Activated naive CD4-positive, alpha-beta T cell treated with anti-CD3 and anti-CD28 coated beads for 36 hours (primary cell): ENCODE data around the gene NDUFV2. TPM values are rescaled to one million over a fixed set of nuclear protein-coding genes. Genes with fewer than 3 reads are reported as not detected.

Experiments
- CTCF ChIA-PET: fragments of 350-600 bp; sonication (Branson Sonifier 250); formaldehyde crosslinking; loops from one replicate; lab custom pipeline; 2021; ENCODE audit warnings: antibody characterized with exemption; lab: Charles Lee
- DNase-seq: peaks from one replicate; pipeline ENCODE4 v3.0.0-alpha.2; 2020
- H3K27ac Mint-ChIP-seq: one replicate; pipeline ENCODE4 v1.8.0; 2021; ENCODE audit warnings: mild to moderate bottlenecking, mixed read lengths
- H3K27me3 Mint-ChIP-seq: one replicate; pipeline ENCODE4 v1.8.0; 2021; ENCODE audit warnings: low read depth, mixed read lengths
- H3K36me3 Mint-ChIP-seq: one replicate; pipeline ENCODE4 v1.8.0; 2021; ENCODE audit warnings: low read depth, mixed read lengths
- H3K4me1 Mint-ChIP-seq: one replicate; pipeline ENCODE4 v1.8.0; 2021; ENCODE audit warnings: low read depth, mixed read lengths
- H3K4me3 Mint-ChIP-seq: one replicate; pipeline ENCODE4 v1.8.0; 2021; ENCODE audit warnings: mild to moderate bottlenecking, moderate library complexity, mixed read lengths
- H3K9me3 Mint-ChIP-seq: one replicate; pipeline ENCODE4 v1.8.0; 2021; ENCODE audit warnings: mixed read lengths
- intact Hi-C: fragments of 100-400 bp; cut with micrococcal nuclease; formaldehyde crosslinking; loops from one replicate; pipeline ENCODE4 v1.15.1; 2023
- total RNA-seq, 2 experiments: library from RNA; stranded (reverse); gene quantifications; one replicate each; pipeline ENCODE4 v1.2.3, GENCODE V29; 2021

NDUFV2 gene
- total RNA-seq, 2 experiments from 2014 or later, result 290 to 303 TPM

DNA sequence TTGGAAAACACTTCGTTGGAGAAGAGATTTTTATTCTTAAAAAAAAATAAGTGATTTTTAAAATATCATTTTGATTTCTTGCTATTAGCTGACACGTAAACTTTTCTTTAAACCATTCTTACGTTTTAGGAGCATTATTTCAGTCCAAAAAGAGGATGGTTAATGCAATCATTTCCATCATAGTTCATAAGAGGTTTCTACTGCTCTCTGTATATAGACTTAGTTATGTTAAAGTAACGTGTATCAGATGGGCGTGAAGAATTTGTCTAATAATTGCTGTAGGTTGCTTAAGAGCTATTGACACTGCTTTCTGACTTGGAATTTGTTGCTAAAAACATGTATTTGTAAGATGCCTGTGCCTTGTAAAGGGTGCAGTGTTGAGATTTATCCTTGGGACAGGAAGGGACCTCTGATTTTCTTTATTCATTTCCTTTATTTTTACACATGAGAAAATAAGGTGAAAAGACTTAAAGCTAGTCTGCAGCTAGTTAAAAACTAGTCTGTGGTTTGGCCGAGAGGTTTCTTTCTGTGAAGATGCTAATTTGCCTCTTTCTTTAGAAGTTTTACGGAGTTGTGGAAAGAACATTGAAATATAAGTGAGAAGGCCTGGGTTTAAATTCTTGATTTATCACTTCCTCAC is 37.0 kb downstream of the NDUFV2 start:
- Mint-ChIP-seq H3K27me3 (no peaks in the 10 kb centered on the region), H3K36me3 (peaks cover 13% of the 10 kb centered on the region), H3K9me3 (no peaks in the 10 kb centered on the region), H3K4me3 (peak overlapping the region; percentile 86), H3K27ac (peak overlapping the region; percentile 90), H3K4me1 (peaks cover 65% of the 10 kb centered on the region)
- DNase-seq, result no peak
- CTCF ChIA-PET, result interaction anchor here (0.8 to 8.8 kb wide), 11 partner anchors 8 to 336 kb away, joined by 3 to 63 read pairs (median 5); partner anchors contain the start of genes NDUFV2 and RALBP1
- intact Hi-C loops, result loop anchor here (1.0 to 10.0 kb wide), 4 partner anchors 22 to 525 kb away; partner anchors contain the start of gene PPP4R1

GRCh38 chr18:9140381-9140780 is 37.9 kb downstream of the NDUFV2 start:
- H3K36me3 Mint-ChIP-seq, result peaks cover 10% of the 10 kb centered on the region

DNA sequence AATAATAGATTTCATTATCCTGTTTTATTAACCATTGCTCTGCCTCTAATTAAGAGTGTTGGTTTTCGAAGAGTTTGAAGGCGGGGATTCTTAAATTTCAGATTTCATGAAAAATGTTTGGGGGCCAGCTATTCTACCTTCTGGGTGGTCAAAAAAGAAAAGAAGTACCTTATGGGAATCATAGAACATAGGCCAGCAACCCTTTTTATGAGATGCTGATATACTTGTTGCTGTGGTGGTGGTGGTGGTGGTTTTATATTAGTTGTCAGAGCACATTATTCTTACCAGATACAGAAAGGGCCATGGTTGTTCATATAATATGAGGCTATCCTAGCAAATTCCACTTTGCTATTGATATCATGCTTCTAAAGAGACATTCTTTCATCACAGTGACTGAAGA is 38.5 kb downstream of the NDUFV2 start:
- Mint-ChIP-seq H3K27me3 (no peaks in the 10 kb centered on the region), H3K9me3 (no peaks in the 10 kb centered on the region), H3K4me3 (peak overlapping the region; percentile 2), H3K36me3 (peaks cover 7% of the 10 kb centered on the region), H3K4me1 (peaks cover 68% of the 10 kb centered on the region), H3K27ac (peak overlapping the region; percentile 90)
- CTCF ChIA-PET, result interaction anchor here (1.0 to 8.8 kb wide), 6 partner anchors 13 to 69 kb away, joined by 3 to 63 read pairs (median 4); no protein-coding TSS in a partner anchor
- no peak for DNase-seq
- intact Hi-C loops, result loop anchor here (1.0 to 10.0 kb wide), 3 partner anchors 24 to 526 kb away; no protein-coding TSS in a partner anchor

More at GRCh38 chr18:9140381-9140780, 37.9 kb downstream of the NDUFV2 start:
- Mint-ChIP-seq H3K9me3 (no peaks in the 10 kb centered on the region), H3K27me3 (no peaks in the 10 kb centered on the region), H3K27ac (peak overlapping the region; percentile 90), H3K4me3 (peak overlapping the region; percentile 74), H3K4me1 (peaks cover 67% of the 10 kb centered on the region)
- no peak for DNase-seq
- CTCF ChIA-PET, result interaction anchor here (0.8 to 8.8 kb wide), 7 partner anchors 14 to 335 kb away, joined by 3 to 63 read pairs (median 10); partner anchors contain the start of genes NDUFV2 and RALBP1
- intact Hi-C loops, result loop anchor here (1.0 to 10.0 kb wide), 3 partner anchors 23 to 526 kb away; no protein-coding TSS in a partner anchor

DNA sequence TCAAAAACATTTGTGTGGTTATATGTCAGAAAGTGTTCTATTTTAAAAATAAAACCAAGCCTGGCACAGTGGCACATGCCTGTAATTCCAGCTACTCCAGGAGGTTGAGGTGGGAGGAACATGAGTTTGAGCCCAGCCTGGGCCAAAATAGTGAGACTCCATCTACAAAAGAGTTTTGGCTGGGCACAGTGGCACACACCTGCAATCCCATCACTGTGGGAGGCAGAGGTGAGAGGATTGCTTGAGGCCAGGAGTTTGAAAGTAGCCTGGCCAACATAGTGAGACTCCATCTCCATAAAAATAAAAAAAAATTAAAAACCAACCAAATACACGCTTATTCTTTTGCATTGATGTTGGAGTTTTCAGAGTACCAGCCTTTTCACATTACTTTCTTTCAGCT is 43.7 kb downstream of the NDUFV2 start:
- no peak overlapping the region for H3K4me3 Mint-ChIP-seq
- CTCF ChIA-PET, result interaction anchor here (0.6 to 2.8 kb wide), 3 partner anchors 21 to 456 kb away, joined by 3 to 18 read pairs (median 5); no protein-coding TSS in a partner anchor

GRCh38 chr18:9147440-9148202 is 45.1 kb downstream of the NDUFV2 start:
- peaks cover 4% of the 10 kb centered on the region for H3K36me3 Mint-ChIP-seq
- peak; percentile 42 for DNase-seq
- H3K9me3 Mint-ChIP-seq, result no peaks in the 10 kb centered on the region
- peaks cover 73% of the 10 kb centered on the region for H3K4me1 Mint-ChIP-seq
- H3K27ac Mint-ChIP-seq, result peak overlapping the region; percentile 76
- intact Hi-C loops, result loop anchor here (1.0 to 10.0 kb wide), 9 partner anchors 40 to 533 kb away; no protein-coding TSS in a partner anchor
- CTCF ChIA-PET, result interaction anchor here (0.5 to 2.8 kb wide), 12 partner anchors 8 to 445 kb away, joined by 3 to 18 read pairs (median 3); partner anchors contain the start of gene TWSG1
- H3K27me3 Mint-ChIP-seq, result no peaks in the 10 kb centered on the region
- H3K4me3 Mint-ChIP-seq, result no peak overlapping the region

More for the DNA sequence above, 43.7 kb downstream of the NDUFV2 start:
- DNase-seq, result no peak
- Mint-ChIP-seq H3K9me3 (no peaks in the 10 kb centered on the region), H3K27me3 (no peaks in the 10 kb centered on the region), H3K36me3 (peaks cover 4% of the 10 kb centered on the region), H3K27ac (peak overlapping the region; percentile 74), H3K4me1 (peaks cover 76% of the 10 kb centered on the region)
- intact Hi-C loops, result loop anchor here (5.0 to 10.0 kb wide), 3 partner anchors 129 to 531 kb away; no protein-coding TSS in a partner anchor

DNA sequence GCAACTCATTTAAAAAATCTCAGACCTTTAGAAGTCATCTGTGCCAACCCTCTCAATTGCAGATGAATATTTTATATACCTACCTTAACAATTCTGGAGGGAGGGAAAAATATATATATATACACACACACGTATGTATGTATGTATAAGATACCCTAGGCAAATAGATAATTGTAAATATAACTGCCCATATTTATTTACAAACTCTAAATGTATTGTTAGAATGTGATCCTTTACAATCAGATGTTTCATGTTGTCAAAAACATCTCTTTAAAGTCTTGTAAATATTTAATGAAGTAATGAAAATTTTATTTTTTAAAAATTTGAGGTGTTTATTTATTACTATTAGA is 45.7 kb downstream of the NDUFV2 start:
- intact Hi-C loops, result loop anchor here (1.0 to 10.0 kb wide), 8 partner anchors 41 to 533 kb away; no protein-coding TSS in a partner anchor
- H3K4me3 Mint-ChIP-seq, result no peak overlapping the region
- CTCF ChIA-PET, result interaction anchor here (0.8 to 2.8 kb wide), 8 partner anchors 9 to 74 kb away, joined by 3 to 18 read pairs (median 5); no protein-coding TSS in a partner anchor
- H3K36me3 Mint-ChIP-seq, result peaks cover 4% of the 10 kb centered on the region
- peaks cover 77% of the 10 kb centered on the region for H3K4me1 Mint-ChIP-seq
- H3K27me3 Mint-ChIP-seq, result no peaks in the 10 kb centered on the region
- DNase-seq, result no peak
- H3K9me3 Mint-ChIP-seq, result no peaks in the 10 kb centered on the region
- no peak overlapping the region for H3K27ac Mint-ChIP-seq

DNA sequence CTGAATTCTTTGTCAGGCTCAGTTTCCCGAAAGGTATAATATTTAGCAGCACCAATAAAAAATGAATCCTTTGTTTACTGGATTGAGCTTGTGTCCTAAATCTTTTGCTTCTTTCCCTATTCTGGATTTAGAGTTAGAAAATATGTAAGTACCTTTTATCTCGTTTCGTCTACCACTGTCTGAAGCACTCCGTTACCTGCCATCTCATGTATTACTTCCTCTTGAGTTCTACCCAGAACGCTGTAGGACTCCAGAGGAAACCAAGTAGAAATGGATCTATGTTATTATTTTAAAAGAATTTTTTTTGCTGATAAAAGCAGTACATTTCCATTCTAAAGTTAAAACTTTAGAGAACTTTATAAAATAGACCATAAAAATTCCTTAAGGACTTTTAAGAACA is 47.6 kb downstream of the NDUFV2 start:
- Mint-ChIP-seq H3K9me3 (no peaks in the 10 kb centered on the region), H3K27me3 (no peaks in the 10 kb centered on the region), H3K4me3 (peak overlapping the region; percentile 3), H3K36me3 (peaks cover 10% of the 10 kb centered on the region), H3K4me1 (peaks cover 81% of the 10 kb centered on the region), H3K27ac (peak overlapping the region; percentile 10)
- CTCF ChIA-PET, result interaction anchor here (0.7 to 2.5 kb wide), 5 partner anchors 11 to 84 kb away, joined by 3 to 10 read pairs (median 3); no protein-coding TSS in a partner anchor
- intact Hi-C loops, result no loop called here
- no peak for DNase-seq

- Mint-ChIP-seq H3K9me3 (no peaks in the 10 kb centered on the region), H3K4me3 (no peak overlapping the region), H3K36me3 (peaks cover 13% of the 10 kb centered on the region), H3K4me1 (peaks cover 78% of the 10 kb centered on the region), H3K27me3 (no peaks in the 10 kb centered on the region), H3K27ac (no peak overlapping the region)
- intact Hi-C loops, result no loop called here
- CTCF ChIA-PET, result interaction anchor here (0.5 to 1.3 kb wide), 3 partner anchors 11 to 780 kb away, joined by 3 to 5 read pairs (median 4); no protein-coding TSS in a partner anchor
- no peak for DNase-seq
These were observed 50.8 kb downstream of the NDUFV2 start for GRCh38 chr18:9153256-9153655.

GRCh38 chr18:9156604-9157249 is 54.2 kb downstream of the NDUFV2 start:
- no peaks in the 10 kb centered on the region for H3K9me3 Mint-ChIP-seq
- no peaks in the 10 kb centered on the region for H3K27me3 Mint-ChIP-seq
- no peak for DNase-seq
- H3K27ac Mint-ChIP-seq, result no peak overlapping the region
- CTCF ChIA-PET, result interaction anchor here (1.2 to 1.5 kb wide), 2 partner anchors 74 to 83 kb away, joined by 3 to 4 read pairs; no protein-coding TSS in a partner anchor
- intact Hi-C loops, result no loop called here
- peaks cover 66% of the 10 kb centered on the region for H3K4me1 Mint-ChIP-seq
- peaks cover 16% of the 10 kb centered on the region for H3K36me3 Mint-ChIP-seq
- H3K4me3 Mint-ChIP-seq, result no peak overlapping the region

DNA sequence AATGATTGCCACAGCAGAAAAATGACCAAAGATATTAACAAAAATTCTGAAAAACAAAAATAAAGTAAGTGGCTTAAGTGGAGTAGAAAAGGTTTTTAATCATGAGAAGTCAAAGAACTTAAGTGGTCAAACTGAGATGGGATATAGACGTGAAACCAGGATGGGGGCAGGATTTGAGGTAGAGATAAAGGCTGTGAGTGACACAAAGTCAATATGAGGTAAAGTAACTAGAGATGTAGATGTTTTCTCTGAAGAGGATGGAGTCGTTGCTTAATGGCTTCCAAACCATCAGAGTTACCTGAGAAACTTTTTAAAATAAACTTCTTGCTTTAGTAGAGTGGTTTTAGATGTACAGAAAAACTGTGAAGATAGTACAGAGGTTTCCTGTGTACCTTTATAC is 55.3 kb downstream of the NDUFV2 start:
- intact Hi-C loops, result no loop called here
- CTCF ChIA-PET, result no interaction called here
- no peak for DNase-seq
- Mint-ChIP-seq H3K27me3 (no peaks in the 10 kb centered on the region), H3K27ac (peak overlapping the region; percentile 48), H3K4me3 (no peak overlapping the region), H3K4me1 (peaks cover 59% of the 10 kb centered on the region), H3K36me3 (peaks cover 26% of the 10 kb centered on the region), H3K9me3 (peaks cover 7% of the 10 kb centered on the region)

DNA sequence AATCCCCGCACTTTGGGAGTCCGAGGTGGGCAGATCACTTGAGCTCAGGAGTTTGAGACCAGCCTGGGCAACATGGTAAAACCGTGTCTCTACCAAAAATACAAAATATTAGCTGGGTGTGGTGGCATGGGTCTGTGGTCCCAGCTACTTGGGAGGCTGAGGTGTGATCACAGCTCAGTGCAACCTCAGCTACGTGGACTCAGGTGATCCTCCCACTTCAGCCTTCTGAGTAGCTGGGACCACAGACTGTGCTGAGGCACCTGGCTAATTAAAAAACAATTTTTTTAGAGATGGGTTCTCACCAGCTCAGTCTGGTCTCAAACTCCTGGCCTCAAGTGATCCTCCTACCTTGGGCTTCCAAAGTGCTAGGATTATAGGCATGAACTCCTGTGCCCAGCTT is 57.5 kb downstream of the NDUFV2 start:
- DNase-seq, result no peak
- Mint-ChIP-seq H3K4me3 (no peak overlapping the region), H3K27ac (no peak overlapping the region), H3K9me3 (peaks cover 28% of the 10 kb centered on the region), H3K4me1 (peaks cover 51% of the 10 kb centered on the region), H3K36me3 (peaks cover 36% of the 10 kb centered on the region), H3K27me3 (no peaks in the 10 kb centered on the region)
- CTCF ChIA-PET, result interaction anchor here (1.0 to 1.2 kb wide), 5 partner anchors 45 to 464 kb away, joined by 3 to 6 read pairs (median 4); no protein-coding TSS in a partner anchor
- intact Hi-C loops, result loop anchor here (10.0 kb wide), 1 partner anchor 65 kb away; no protein-coding TSS in a partner anchor
